ENCODE data around the gene ASXL2.

Gene ASXL2

DNA sequence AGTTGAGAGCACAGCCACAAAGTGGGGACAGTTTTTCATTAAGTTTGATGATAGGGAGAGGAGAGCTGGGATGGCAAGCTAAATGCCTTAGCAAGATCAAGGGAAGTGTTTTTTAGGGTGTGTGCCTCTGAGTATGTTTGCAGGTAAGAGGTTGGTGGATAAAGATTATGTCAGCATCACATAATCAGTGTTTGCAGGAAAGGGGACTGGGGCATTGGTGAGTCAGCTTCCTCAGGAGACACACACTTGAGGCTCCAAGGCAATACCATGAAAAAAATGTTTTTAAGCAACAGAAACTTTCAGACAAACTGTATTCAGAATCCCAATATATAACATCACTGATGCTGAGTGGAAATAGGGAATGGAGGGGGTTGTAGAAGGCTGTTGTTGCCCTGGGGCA, 179.5 kb downstream of the ASXL2 start:
- DNase-seq (ENCODE audit: low read depth), result no peak
- in situ Hi-C loops (cut with HindIII; ENCODE audit: low sequenced_read_pairs), result no loop called here
- no peak for TF ChIP-seq CTCF (IDR thresholded peaks at IDR 0.05; ENCODE audit: low read depth, low read length, missing control alignments)
- no peak overlapping the region for H3K4me3 ChIP-seq (ENCODE audit: low read depth, low read length)

GRCh38 chr2:25697559-25698341, 180.5 kb downstream of the ASXL2 start:
- in situ Hi-C loops (cut with HindIII; ENCODE audit: low sequenced_read_pairs), result no loop called here
- no peak overlapping the region for H3K4me3 ChIP-seq (ENCODE audit: low read depth, low read length)
- DNase-seq (ENCODE audit: low read depth), result no peak
- TF ChIP-seq CTCF (IDR thresholded peaks at IDR 0.05; ENCODE audit: low read depth, low read length, missing control alignments), result no peak

GRCh38 chr2:25692737-25693445, 185.4 kb downstream of the ASXL2 start:
- TF ChIP-seq CTCF (IDR thresholded peaks at IDR 0.05; ENCODE audit: low read depth, low read length, missing control alignments), result no peak
- H3K4me3 ChIP-seq (ENCODE audit: low read depth, low read length), result no peak overlapping the region
- in situ Hi-C loops (cut with HindIII; ENCODE audit: low sequenced_read_pairs), result no loop called here
- DNase-seq (ENCODE audit: low read depth), result no peak

- TF ChIP-seq CTCF (IDR thresholded peaks at IDR 0.05; ENCODE audit: low read depth, low read length, missing control alignments), result no peak
- DNase-seq (ENCODE audit: low read depth), result no peak
- in situ Hi-C loops (cut with HindIII; ENCODE audit: low sequenced_read_pairs), result no loop called here
- H3K4me3 ChIP-seq (ENCODE audit: low read depth, low read length), result no peak overlapping the region
Measured at GRCh38 chr2:25692143-25692542, 186.1 kb downstream of the ASXL2 start.

DNA sequence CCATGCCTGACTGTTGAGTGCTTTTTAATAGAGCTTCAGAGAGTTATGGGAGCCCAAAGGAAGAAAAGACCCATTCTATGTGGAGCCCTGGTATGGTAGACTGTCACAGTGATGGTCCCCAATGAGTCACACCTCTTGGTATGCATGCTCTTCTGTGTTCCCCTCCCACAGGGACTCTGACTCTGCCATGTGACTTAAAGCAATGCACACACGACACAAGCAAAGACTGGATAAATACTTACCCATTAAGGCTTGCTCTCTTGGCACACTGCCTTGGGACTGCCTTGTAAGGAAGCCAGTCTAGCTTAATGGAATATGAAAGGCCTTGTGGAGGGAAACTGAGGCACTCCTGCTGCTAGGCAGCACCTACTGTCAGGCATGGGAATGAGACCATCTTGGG, 188.2 kb downstream of the ASXL2 start:
- DNase-seq (ENCODE audit: low read depth), result no peak
- H3K4me3 ChIP-seq (ENCODE audit: low read depth, low read length), result no peak overlapping the region
- TF ChIP-seq CTCF (IDR thresholded peaks at IDR 0.05; ENCODE audit: low read depth, low read length, missing control alignments), result no peak
- in situ Hi-C loops (cut with HindIII; ENCODE audit: low sequenced_read_pairs), result no loop called here

DNA sequence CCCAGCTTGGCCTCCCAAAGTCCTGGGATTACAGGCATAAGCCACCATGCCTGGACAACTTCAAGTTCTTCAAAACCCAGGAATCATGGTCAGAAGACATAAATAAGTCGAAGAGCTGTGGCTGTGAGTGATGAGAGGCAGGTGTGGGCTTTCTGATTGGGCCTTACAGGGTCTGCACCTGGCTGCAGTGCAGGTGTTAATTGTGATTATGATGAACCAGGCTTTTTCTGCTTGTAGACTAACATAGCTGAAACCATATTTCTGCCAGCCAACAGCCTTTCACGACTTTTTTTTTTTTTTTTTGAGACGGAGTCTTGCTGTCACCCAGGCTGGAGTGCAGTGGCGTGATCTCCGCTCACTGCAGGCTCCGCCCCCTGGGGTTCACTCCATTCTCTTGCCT, 190.1 kb downstream of the ASXL2 start:
- DNase-seq (ENCODE audit: low read depth), result no peak
- in situ Hi-C loops (cut with HindIII; ENCODE audit: low sequenced_read_pairs), result no loop called here
- no peak overlapping the region for H3K4me3 ChIP-seq (ENCODE audit: low read depth, low read length)
- no peak for TF ChIP-seq CTCF (IDR thresholded peaks at IDR 0.05; ENCODE audit: low read depth, low read length, missing control alignments)
